ENCODE measurements around the gene SNX25. TPM values are rescaled to one million over a fixed set of nuclear protein-coding genes. Genes with fewer than 3 reads are reported as not detected.

Gene SNX25
- total RNA-seq, 4 donors from 2014 or later: 11.3 to 17.3 (median 13.4) TPM

DNA sequence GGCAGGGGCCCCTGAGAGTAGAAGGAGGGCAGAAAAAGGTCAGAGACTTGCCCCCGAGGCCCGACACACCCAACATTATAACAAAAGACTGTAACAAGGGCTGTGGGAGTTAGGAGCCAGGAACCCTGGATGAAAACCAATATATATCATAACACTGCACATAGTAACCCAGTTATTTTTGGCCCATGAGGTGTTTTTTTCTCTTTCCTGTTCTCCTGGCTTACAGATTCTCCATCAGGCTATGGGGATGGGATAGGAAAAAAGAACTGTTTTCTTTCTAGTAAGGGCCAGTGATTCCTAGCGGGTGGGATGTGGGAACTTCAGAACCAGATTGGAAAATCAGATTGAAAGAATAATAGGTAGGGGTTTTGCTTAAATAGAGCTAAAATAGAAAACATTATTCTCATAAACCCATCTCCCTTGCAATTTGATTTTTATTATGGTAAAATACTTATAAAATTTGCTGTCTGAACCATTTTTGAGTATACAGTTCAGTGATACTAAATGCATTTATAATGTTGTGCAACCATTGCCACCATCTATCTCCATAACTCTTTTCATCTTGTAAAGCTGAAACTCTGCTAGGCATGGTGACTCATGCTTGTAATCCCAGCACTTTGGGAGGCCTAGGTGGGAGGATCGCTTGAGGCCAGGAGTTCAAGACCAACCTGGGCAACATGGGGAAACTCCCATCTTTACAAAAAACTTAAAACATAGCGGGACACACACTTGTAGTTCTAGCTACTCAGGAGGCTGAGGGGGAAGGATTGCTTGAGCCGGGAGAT, 33.5 kb downstream of the SNX25 start:
- no peaks in the 10 kb centered on the region for H3K27me3 ChIP-seq
- in situ Hi-C loops (cut with MboI; ENCODE audit: low sequenced_read_pairs in 4 of 4): no loop called here
- H3K4me1 ChIP-seq: peaks cover 0 to 7% of the 10 kb centered on the region in 2 donors
- no peak overlapping the region for H3K4me3 ChIP-seq
- ATAC-seq (no peak), DNase-seq (no peak)
- no peaks in the 10 kb centered on the region for H3K36me3 ChIP-seq
- intact Hi-C loops (cut with DNase I; ENCODE audit: low total_unique reads): no loop called here
- no peaks in the 10 kb centered on the region for H3K9me3 ChIP-seq
- TF ChIP-seq POLR2A (IDR thresholded peaks at IDR 0.05): no peak
- TF ChIP-seq, protein P1, sequence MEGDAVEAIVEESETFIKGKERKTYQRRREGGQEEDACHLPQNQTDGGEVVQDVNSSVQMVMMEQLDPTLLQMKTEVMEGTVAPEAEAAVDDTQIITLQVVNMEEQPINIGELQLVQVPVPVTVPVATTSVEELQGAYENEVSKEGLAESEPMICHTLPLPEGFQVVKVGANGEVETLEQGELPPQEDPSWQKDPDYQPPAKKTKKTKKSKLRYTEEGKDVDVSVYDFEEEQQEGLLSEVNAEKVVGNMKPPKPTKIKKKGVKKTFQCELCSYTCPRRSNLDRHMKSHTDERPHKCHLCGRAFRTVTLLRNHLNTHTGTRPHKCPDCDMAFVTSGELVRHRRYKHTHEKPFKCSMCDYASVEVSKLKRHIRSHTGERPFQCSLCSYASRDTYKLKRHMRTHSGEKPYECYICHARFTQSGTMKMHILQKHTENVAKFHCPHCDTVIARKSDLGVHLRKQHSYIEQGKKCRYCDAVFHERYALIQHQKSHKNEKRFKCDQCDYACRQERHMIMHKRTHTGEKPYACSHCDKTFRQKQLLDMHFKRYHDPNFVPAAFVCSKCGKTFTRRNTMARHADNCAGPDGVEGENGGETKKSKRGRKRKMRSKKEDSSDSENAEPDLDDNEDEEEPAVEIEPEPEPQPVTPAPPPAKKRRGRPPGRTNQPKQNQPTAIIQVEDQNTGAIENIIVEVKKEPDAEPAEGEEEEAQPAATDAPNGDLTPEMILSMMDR (IDR thresholded peaks at IDR 0.05 in 4 of 5, conservative IDR thresholded peaks at IDR 0.05 in 1 of 5): no peak
- H3K27ac ChIP-seq: no peak overlapping the region

DNA sequence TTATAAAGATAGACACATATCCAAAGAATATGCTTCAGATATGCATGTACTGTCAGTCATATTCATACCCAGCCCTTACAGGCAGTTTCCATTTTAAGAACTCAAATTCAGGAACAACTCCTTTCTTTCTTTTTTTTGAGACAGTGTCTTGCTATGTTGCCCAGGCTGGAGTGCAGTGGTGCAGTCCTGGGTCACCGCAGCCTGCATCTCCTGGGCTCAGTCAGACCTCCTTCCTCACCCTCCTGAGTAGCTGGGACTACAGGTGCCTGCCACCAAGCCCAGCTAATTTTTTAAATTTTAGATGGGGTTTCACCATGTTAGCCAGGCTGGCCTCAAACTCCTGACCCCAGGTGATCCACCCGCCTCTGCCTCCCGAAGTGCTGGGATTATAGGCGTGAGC, 34.5 kb downstream of the SNX25 start:
- Histone ChIP-seq H3K36me3 (no peaks in the 10 kb centered on the region), H3K4me3 (no peak overlapping the region), H3K9me3 (no peaks in the 10 kb centered on the region), H3K4me1 (peaks cover 0 to 7% of the 10 kb centered on the region in 2 donors), H3K27ac (no peak overlapping the region), H3K27me3 (no peaks in the 10 kb centered on the region)
- TF ChIP-seq POLR2A (IDR thresholded peaks at IDR 0.05): no peak
- TF ChIP-seq, protein P1 (IDR thresholded peaks at IDR 0.05 in 4 of 5, conservative IDR thresholded peaks at IDR 0.05 in 1 of 5): no peak
- in situ Hi-C loops (cut with MboI; ENCODE audit: low sequenced_read_pairs in 4 of 4) (no loop called here), intact Hi-C loops (cut with DNase I; ENCODE audit: low total_unique reads) (no loop called here)
- DNase-seq (no peak), ATAC-seq (no peak)

- intact Hi-C loops (cut with DNase I; ENCODE audit: low total_unique reads) (no loop called here), in situ Hi-C loops (cut with MboI; ENCODE audit: low sequenced_read_pairs in 4 of 4) (no loop called here)
- no peak overlapping the region for H3K4me3 ChIP-seq
- no peaks in the 10 kb centered on the region for H3K9me3 ChIP-seq
- peaks cover 0 to 7% of the 10 kb centered on the region in 2 donors for H3K4me1 ChIP-seq
- TF ChIP-seq POLR2A (IDR thresholded peaks at IDR 0.05): no peak
- TF ChIP-seq, protein P1 (IDR thresholded peaks at IDR 0.05 in 4 of 5, conservative IDR thresholded peaks at IDR 0.05 in 1 of 5): no peak
- no peaks in the 10 kb centered on the region for H3K27me3 ChIP-seq
- ATAC-seq: no peak
- no peaks in the 10 kb centered on the region for H3K36me3 ChIP-seq
- no peak overlapping the region for H3K27ac ChIP-seq
- DNase-seq: no peak
Measured at GRCh38 chr4:185244763-185245162, 35.4 kb downstream of the SNX25 start.

GRCh38 chr4:185246453-185246852, 37.1 kb downstream of the SNX25 start:
- Histone ChIP-seq H3K27me3 (no peaks in the 10 kb centered on the region), H3K36me3 (no peaks in the 10 kb centered on the region), H3K9me3 (no peaks in the 10 kb centered on the region), H3K4me1 (peaks cover 0 to 7% of the 10 kb centered on the region in 2 donors), H3K4me3 (no peak overlapping the region), H3K27ac (no peak overlapping the region)
- TF ChIP-seq, protein P1 (IDR thresholded peaks at IDR 0.05 in 4 of 5, conservative IDR thresholded peaks at IDR 0.05 in 1 of 5): no peak
- no peak for TF ChIP-seq POLR2A (IDR thresholded peaks at IDR 0.05)
- intact Hi-C loops (cut with DNase I; ENCODE audit: low total_unique reads): no loop called here
- in situ Hi-C loops (cut with MboI; ENCODE audit: low sequenced_read_pairs in 4 of 4): no loop called here
- DNase-seq (no peak), ATAC-seq (no peak)

Data from gastrocnemius medialis (tissue), 4 donors.